ENCODE data around the gene MBNL1.

Gene MBNL1

GRCh38 chr3:152480282-152480953, 211.7 kb downstream of the MBNL1 start:
- no peak for DNase-seq (ENCODE audit: low read depth)

GRCh38 chr3:152486364-152486763, 217.6 kb downstream of the MBNL1 start:
- no peak for DNase-seq (ENCODE audit: low read depth)

More at GRCh38 chr3:152480282-152480953, 211.7 kb downstream of the MBNL1 start:
- H3K4me3 ChIP-seq (ENCODE audit: low read depth, low read length): no peak overlapping the region

GRCh38 chr3:152488449-152488848, 219.7 kb downstream of the MBNL1 start:
- H3K4me3 ChIP-seq (ENCODE audit: low read depth, low read length): no peak overlapping the region
- DNase-seq (ENCODE audit: low read depth): no peak

More at GRCh38 chr3:152486364-152486763, 217.6 kb downstream of the MBNL1 start:
- no peak overlapping the region for H3K4me3 ChIP-seq (ENCODE audit: low read depth, low read length)

GRCh38 chr3:152491922-152492321, 223.2 kb downstream of the MBNL1 start:
- no peak for DNase-seq (ENCODE audit: low read depth)
- H3K4me3 ChIP-seq (ENCODE audit: low read depth, low read length): no peak overlapping the region

- no peak overlapping the region for H3K4me3 ChIP-seq (ENCODE audit: low read depth, low read length)
- DNase-seq (ENCODE audit: low read depth): no peak
Observed at GRCh38 chr3:152496286-152496685, 227.6 kb downstream of the MBNL1 start.

GRCh38 chr3:152496716-152497115, 228.0 kb downstream of the MBNL1 start:
- no peak for DNase-seq (ENCODE audit: low read depth)
- H3K4me3 ChIP-seq (ENCODE audit: low read depth, low read length): no peak overlapping the region

GRCh38 chr3:152497457-152497856, 228.7 kb downstream of the MBNL1 start:
- DNase-seq (ENCODE audit: low read depth): peak; percentile 44
- H3K4me3 ChIP-seq (ENCODE audit: low read depth, low read length): no peak overlapping the region

GRCh38 chr3:152497890-152498289, 229.2 kb downstream of the MBNL1 start:
- no peak overlapping the region for H3K4me3 ChIP-seq (ENCODE audit: low read depth, low read length)
- no peak for DNase-seq (ENCODE audit: low read depth)

- no peak overlapping the region for H3K4me3 ChIP-seq (ENCODE audit: low read depth, low read length)
- no peak for DNase-seq (ENCODE audit: low read depth)
Observed at GRCh38 chr3:152499791-152500385, 231.2 kb downstream of the MBNL1 start.

- H3K4me3 ChIP-seq (ENCODE audit: low read depth, low read length): no peak overlapping the region
- DNase-seq (ENCODE audit: low read depth): no peak
Observed at GRCh38 chr3:152505926-152506325, 237.2 kb downstream of the MBNL1 start.

- no peak overlapping the region for H3K4me3 ChIP-seq (ENCODE audit: low read depth, low read length)
- no peak for DNase-seq (ENCODE audit: low read depth)
Observed at GRCh38 chr3:152508705-152509104, 240.0 kb downstream of the MBNL1 start.

GRCh38 chr3:152511904-152512303, 243.2 kb downstream of the MBNL1 start:
- H3K4me3 ChIP-seq (ENCODE audit: low read depth, low read length): no peak overlapping the region

GRCh38 chr3:152513301-152513960, 244.7 kb downstream of the MBNL1 start:
- DNase-seq (ENCODE audit: low read depth): no peak
- no peak overlapping the region for H3K4me3 ChIP-seq (ENCODE audit: low read depth, low read length)

More at GRCh38 chr3:152511904-152512303, 243.2 kb downstream of the MBNL1 start:
- no peak for DNase-seq (ENCODE audit: low read depth)

Data from skeletal muscle cell (primary cell).